ENCODE data around the gene TBX4. TPM values are rescaled to one million over a fixed set of nuclear protein-coding genes. Genes with fewer than 3 reads are reported as not detected.

Gene TBX4
- total and polyA plus RNA-seq, 9 of the 15 experiments (the other 6 are each of a cell fraction or from before 2014, with no cell fraction given), result not detected

DNA sequence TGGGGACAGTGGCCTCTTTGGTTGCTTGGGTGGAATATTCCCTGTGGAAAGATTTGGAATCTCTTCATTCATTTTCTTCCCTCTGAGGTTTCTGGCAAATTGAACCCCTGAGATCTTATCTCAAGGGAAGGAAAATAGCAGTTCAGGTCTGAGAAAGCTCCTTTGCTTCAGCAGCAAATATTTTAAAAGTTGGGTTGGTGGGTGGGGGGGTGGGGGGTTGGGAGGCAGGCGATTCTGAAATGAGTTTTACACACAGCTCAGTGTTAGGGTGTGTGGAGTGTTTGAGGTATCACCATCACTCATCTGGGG, 45.7 kb upstream of the TBX4 start:
- intact Hi-C loops (cut with micrococcal nuclease) (no loop called here), in situ Hi-C loops (cut with MboI) (no loop called here)
- H2AFZ ChIP-seq (ENCODE audit: low read depth, low read length), result no peak overlapping the region
- no peaks in the 10 kb centered on the region for H3K9me1 ChIP-seq (ENCODE audit: control insufficient read depth, insufficient read depth, low read length)
- H3K9me3 ChIP-seq (replicated peaks; ENCODE audit: control insufficient read depth, insufficient read depth, low read depth, low read length), result no peaks in the 10 kb centered on the region
- no peak for FAIRE-seq
- H3K4me1 ChIP-seq (replicated peaks in 1 of 2; ENCODE audit: control insufficient read depth in 2 of 2, insufficient read depth in 2 of 2, low read length in 2 of 2), result peaks cover 0 to 27% of the 10 kb centered on the region in 2 experiments; a peak in 2 of 5 replicates
- H3K4me3 ChIP-seq, result no peak overlapping the region
- BruUV-seq (replicated peaks), result no TSS peak
- no peaks in the 10 kb centered on the region for H4K20me1 ChIP-seq (replicated peaks; ENCODE audit: control insufficient read depth, insufficient read depth, low read length)
- H3K36me3 ChIP-seq (ENCODE audit: control insufficient read depth, insufficient read depth, low read length), result no peaks in the 10 kb centered on the region
- no peak overlapping the region for H3K27ac ChIP-seq (ENCODE audit: extremely low read depth, low read depth, low read length)
- ChIA-PET CTCF (ENCODE audit: low intra/inter-chr PET ratio) (no interaction called here), POLR2A (no interaction called here)
- ATAC-seq, result no peak
- no peaks in the 10 kb centered on the region for H3K79me2 ChIP-seq (ENCODE audit: control insufficient read depth, insufficient read depth, low read length)
- no peak overlapping the region for H3K4me2 ChIP-seq (ENCODE audit: insufficient read depth, low read length)
- WGBS (ENCODE audit: insufficient coverage, low coverage, missing lambda C conversion rate), result 0% methylated on average over 1 of the region's 1 CpG
- DNase-seq (ENCODE audit: extremely low read depth in 1 of 4, low spot score in 3 of 4), result no peak
- no peak overlapping the region for H3K9ac ChIP-seq (ENCODE audit: insufficient read depth in 1 of 2, low read depth in 2 of 2, low read length in 2 of 2)
- peaks cover 14 to 65% of the 10 kb centered on the region in 2 experiments; a peak in 3 of 5 replicates for H3K27me3 ChIP-seq (ENCODE audit: control insufficient read depth in 2 of 2, insufficient read depth in 2 of 2, low read length in 2 of 2)
- no peak for TF ChIP-seq ELF4 (CRISPR knock-in tag; IDR thresholded peaks at IDR 0.05)
- TF ChIP-seq NBN (IDR thresholded peaks at IDR 0.05; ENCODE audit: low read depth), result no peak
- TF ChIP-seq ETV1 (tag; conservative IDR thresholded peaks at IDR 0.05; ENCODE audit: low read depth), result no peak
- no peak for TF ChIP-seq TARDBP (IDR thresholded peaks at IDR 0.05)
- TF ChIP-seq, protein P1, sequence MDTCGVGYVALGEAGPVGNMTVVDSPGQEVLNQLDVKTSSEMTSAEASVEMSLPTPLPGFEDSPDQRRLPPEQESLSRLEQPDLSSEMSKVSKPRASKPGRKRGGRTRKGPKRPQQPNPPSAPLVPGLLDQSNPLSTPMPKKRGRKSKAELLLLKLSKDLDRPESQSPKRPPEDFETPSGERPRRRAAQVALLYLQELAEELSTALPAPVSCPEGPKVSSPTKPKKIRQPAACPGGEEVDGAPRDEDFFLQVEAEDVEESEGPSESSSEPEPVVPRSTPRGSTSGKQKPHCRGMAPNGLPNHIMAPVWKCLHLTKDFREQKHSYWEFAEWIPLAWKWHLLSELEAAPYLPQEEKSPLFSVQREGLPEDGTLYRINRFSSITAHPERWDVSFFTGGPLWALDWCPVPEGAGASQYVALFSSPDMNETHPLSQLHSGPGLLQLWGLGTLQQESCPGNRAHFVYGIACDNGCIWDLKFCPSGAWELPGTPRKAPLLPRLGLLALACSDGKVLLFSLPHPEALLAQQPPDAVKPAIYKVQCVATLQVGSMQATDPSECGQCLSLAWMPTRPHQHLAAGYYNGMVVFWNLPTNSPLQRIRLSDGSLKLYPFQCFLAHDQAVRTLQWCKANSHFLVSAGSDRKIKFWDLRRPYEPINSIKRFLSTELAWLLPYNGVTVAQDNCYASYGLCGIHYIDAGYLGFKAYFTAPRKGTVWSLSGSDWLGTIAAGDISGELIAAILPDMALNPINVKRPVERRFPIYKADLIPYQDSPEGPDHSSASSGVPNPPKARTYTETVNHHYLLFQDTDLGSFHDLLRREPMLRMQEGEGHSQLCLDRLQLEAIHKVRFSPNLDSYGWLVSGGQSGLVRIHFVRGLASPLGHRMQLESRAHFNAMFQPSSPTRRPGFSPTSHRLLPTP (IDR thresholded peaks at IDR 0.05; ENCODE audit: borderline replicate concordance, extremely low read depth, insufficient read length), result no peak
- TF ChIP-seq ETV5 (CRISPR knock-in tag; IDR thresholded peaks at IDR 0.05; ENCODE audit: low read depth), result no peak
- TF ChIP-seq SNRNP70 (optimal IDR thresholded peaks at IDR 0.05; ENCODE audit: low read depth, low read length), result no peak
- TF ChIP-seq MAZ (CRISPR knock-in tag; conservative IDR thresholded peaks at IDR 0.05 in 1 of 2, IDR thresholded peaks at IDR 0.05 in 1 of 2), result no peak
- no peak for TF ChIP-seq MED1 (CRISPR knock-in tag; IDR thresholded peaks at IDR 0.05; ENCODE audit: borderline replicate concordance)
- TF ChIP-seq HIVEP1 (CRISPR knock-in tag; IDR thresholded peaks at IDR 0.05), result no peak
- TF ChIP-seq, protein P2, sequence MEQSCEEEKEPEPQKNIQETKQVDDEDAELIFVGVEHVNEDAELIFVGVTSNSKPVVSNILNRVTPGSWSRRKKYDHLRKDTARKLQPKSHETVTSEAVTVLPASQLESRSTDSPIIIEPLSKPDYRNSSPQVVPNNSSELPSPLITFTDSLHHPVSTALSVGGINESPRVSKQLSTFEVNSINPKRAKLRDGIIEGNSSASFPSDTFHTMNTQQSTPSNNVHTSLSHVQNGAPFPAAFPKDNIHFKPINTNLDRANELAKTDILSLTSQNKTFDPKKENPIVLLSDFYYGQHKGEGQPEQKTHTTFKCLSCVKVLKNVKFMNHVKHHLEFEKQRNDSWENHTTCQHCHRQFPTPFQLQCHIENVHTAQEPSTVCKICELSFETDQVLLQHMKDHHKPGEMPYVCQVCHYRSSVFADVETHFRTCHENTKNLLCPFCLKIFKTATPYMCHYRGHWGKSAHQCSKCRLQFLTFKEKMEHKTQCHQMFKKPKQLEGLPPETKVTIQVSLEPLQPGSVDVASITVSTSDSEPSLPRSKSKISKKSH (CRISPR knock-in tag; IDR thresholded peaks at IDR 0.05), result no peak
- TF ChIP-seq DPF2 (IDR thresholded peaks at IDR 0.05), result no peak
- TF ChIP-seq ZFP1 (CRISPR knock-in tag; IDR thresholded peaks at IDR 0.05), result no peak
- no peak for TF ChIP-seq RAD21 (CRISPR knock-in tag; conservative IDR thresholded peaks at IDR 0.05 in 1 of 2, IDR thresholded peaks at IDR 0.05 in 1 of 2)

All from K562 (cell line).